ENCODE data around the gene PEX14. TPM values are rescaled to one million over a fixed set of nuclear protein-coding genes. Genes with fewer than 3 reads are reported as not detected.

Gene PEX14
- total and polyA plus RNA-seq, 2 experiments from 2014 or later, result 10.0 to 20.9 TPM

- Histone ChIP-seq H3K9me2 (replicated peaks; ENCODE audit: insufficient read depth) (no peaks in the 10 kb centered on the region), H3K79me2 (no peaks in the 10 kb centered on the region), H3K4me3 (no peak overlapping the region), H2AFZ (no peak overlapping the region), H3K27me3 (no peaks in the 10 kb centered on the region), H3K36me3 (replicated peaks; ENCODE audit: insufficient read depth, low read depth) (no peaks in the 10 kb centered on the region), H3K27ac (no peak overlapping the region), H3K4me1 (ENCODE audit: insufficient read depth) (peaks cover 8% of the 10 kb centered on the region), H3K4me2 (no peak overlapping the region), H3K9me3 (ENCODE audit: low read depth) (no peaks in the 10 kb centered on the region), H4K20me1 (ENCODE audit: insufficient read depth, poor library complexity, severe bottlenecking) (no peaks in the 10 kb centered on the region)
- TF ChIP-seq CTCF (IDR thresholded peaks at IDR 0.05; ENCODE audit: poor library complexity) (no peak), EZH2 (IDR thresholded peaks at IDR 0.05; ENCODE audit: borderline replicate concordance) (no peak), EZH2phosphoT487 (IDR thresholded peaks at IDR 0.05; ENCODE audit: low read depth, severe bottlenecking, unreplicated experiment) (no peak)
- DNase-seq (ENCODE audit: low spot score), result no peak
- WGBS (ENCODE audit: low lambda C conversion rate, missing lambda C conversion rate), result 87% methylated on average over 7 of the region's 7 CpGs
Observed at GRCh38 chr1:10628685-10629084, 153.9 kb downstream of the PEX14 start.

- DNase-seq (ENCODE audit: low spot score), result no peak
- no peak overlapping the region for H3K4me3 ChIP-seq
Observed at GRCh38 chr1:10629091-10629815, 154.5 kb downstream of the PEX14 start.

GRCh38 chr1:10629816-10630571 lies 155.2 kb downstream of the PEX14 start:
- no peak overlapping the region for H3K4me3 ChIP-seq
- no peaks in the 10 kb centered on the region for H4K20me1 ChIP-seq (ENCODE audit: insufficient read depth, poor library complexity, severe bottlenecking)
- no peak overlapping the region for H3K4me2 ChIP-seq
- H3K9me3 ChIP-seq (ENCODE audit: low read depth), result no peaks in the 10 kb centered on the region
- no peaks in the 10 kb centered on the region for H3K36me3 ChIP-seq (replicated peaks; ENCODE audit: insufficient read depth, low read depth)
- H2AFZ ChIP-seq, result no peak overlapping the region
- no peaks in the 10 kb centered on the region for H3K79me2 ChIP-seq
- H3K27ac ChIP-seq, result no peak overlapping the region
- TF ChIP-seq EZH2 (IDR thresholded peaks at IDR 0.05; ENCODE audit: borderline replicate concordance) (no peak), CTCF (IDR thresholded peaks at IDR 0.05; ENCODE audit: poor library complexity) (no peak), EZH2phosphoT487 (IDR thresholded peaks at IDR 0.05; ENCODE audit: low read depth, severe bottlenecking, unreplicated experiment) (no peak)
- H3K27me3 ChIP-seq, result no peaks in the 10 kb centered on the region
- no peaks in the 10 kb centered on the region for H3K9me2 ChIP-seq (replicated peaks; ENCODE audit: insufficient read depth)
- 80% methylated on average over 22 of the region's 36 CpGs for WGBS (ENCODE audit: low lambda C conversion rate, missing lambda C conversion rate)
- peaks cover 12% of the 10 kb centered on the region for H3K4me1 ChIP-seq (ENCODE audit: insufficient read depth)
- no peak for DNase-seq (ENCODE audit: low spot score)

More at GRCh38 chr1:10629091-10629815, 154.5 kb downstream of the PEX14 start:
- H3K4me2 ChIP-seq, result no peak overlapping the region
- H2AFZ ChIP-seq, result no peak overlapping the region
- no peaks in the 10 kb centered on the region for H3K9me3 ChIP-seq (ENCODE audit: low read depth)
- H3K79me2 ChIP-seq, result no peaks in the 10 kb centered on the region
- no peaks in the 10 kb centered on the region for H3K27me3 ChIP-seq
- no peak overlapping the region for H3K27ac ChIP-seq
- H3K36me3 ChIP-seq (replicated peaks; ENCODE audit: insufficient read depth, low read depth), result no peaks in the 10 kb centered on the region
- H3K9me2 ChIP-seq (replicated peaks; ENCODE audit: insufficient read depth), result no peaks in the 10 kb centered on the region
- no peaks in the 10 kb centered on the region for H4K20me1 ChIP-seq (ENCODE audit: insufficient read depth, poor library complexity, severe bottlenecking)
- TF ChIP-seq EZH2 (IDR thresholded peaks at IDR 0.05; ENCODE audit: borderline replicate concordance) (no peak), EZH2phosphoT487 (IDR thresholded peaks at IDR 0.05; ENCODE audit: low read depth, severe bottlenecking, unreplicated experiment) (no peak), CTCF (IDR thresholded peaks at IDR 0.05; ENCODE audit: poor library complexity) (no peak)
- peaks cover 8% of the 10 kb centered on the region for H3K4me1 ChIP-seq (ENCODE audit: insufficient read depth)
- 94% methylated on average over 25 of the region's 25 CpGs for WGBS (ENCODE audit: low lambda C conversion rate, missing lambda C conversion rate)

Data from hepatocyte (in vitro differentiated cells).